HG03045 (cell line): ENCODE results near the gene TXNDC11.

ENCODE experiments used
- ATAC-seq: cut with Tn5 transposase; IDR thresholded peaks from one replicate; pipeline ENCODE4 v1.9.1; 2021; ENCODE audit warnings: mild to moderate bottlenecking, moderate library complexity; ENCODE audit not compliant: unreplicated experiment

Gene TXNDC11

DNA sequence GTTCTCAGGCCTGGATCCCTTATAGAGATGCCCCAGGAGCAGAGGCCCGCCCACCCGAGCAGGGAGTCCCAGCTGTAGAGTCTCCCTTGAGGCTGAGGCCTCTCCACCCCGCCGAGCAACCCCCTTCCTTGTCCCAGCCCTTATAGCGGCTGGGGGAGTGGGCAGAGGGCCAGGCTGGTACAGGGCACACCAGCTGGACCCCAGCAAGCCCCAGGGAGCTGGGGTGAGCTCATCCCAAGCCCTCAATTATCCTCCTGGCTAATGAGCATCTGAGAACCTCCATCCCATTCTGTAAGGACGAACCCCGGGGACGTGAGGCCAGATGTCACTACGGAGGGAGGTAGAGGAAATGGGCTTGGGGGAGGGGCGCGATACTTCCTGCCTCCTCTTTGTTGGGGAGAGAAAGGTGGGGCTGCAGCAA, 77.6 kb downstream of the TXNDC11 start:
- ATAC-seq, result no peak

DNA sequence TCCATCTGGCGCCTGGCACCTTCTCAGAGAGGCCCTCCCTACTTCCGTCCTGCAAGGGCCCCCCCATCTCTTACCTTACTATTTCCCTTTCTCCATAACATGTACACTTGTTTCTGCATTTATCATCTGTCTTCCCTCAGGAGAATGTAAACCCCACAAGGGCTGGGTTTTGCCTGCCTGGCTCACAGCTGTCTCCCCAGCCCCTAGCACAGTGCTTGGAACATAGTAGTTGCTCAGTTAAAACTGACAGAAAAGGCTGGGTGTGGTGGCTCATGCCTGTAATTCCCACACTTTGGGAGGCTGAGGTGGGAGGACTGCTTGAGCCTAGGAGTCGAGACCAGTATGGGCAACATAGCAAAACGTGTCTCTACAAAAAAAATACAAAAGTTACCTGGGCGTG, 80.1 kb downstream of the TXNDC11 start:
- no peak for ATAC-seq

DNA sequence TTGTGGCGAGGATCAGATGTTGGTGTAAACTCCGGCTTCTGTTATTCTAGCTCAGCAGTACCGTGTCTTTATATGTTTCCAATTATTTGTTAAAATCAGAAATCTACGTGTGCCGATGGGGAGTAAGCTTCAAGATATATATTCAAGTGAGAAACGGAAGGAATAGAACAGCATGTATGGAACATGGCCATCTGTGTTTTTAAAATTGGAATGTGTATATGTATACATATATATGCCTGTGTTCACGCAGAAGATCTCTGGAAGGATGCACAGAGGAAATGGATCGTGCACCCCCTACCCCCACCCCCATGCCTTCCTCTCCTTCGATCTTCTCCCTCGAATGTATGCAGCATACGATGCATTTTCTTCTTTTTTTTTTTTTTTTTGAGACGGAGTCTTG, 82.1 kb downstream of the TXNDC11 start:
- no peak for ATAC-seq

DNA sequence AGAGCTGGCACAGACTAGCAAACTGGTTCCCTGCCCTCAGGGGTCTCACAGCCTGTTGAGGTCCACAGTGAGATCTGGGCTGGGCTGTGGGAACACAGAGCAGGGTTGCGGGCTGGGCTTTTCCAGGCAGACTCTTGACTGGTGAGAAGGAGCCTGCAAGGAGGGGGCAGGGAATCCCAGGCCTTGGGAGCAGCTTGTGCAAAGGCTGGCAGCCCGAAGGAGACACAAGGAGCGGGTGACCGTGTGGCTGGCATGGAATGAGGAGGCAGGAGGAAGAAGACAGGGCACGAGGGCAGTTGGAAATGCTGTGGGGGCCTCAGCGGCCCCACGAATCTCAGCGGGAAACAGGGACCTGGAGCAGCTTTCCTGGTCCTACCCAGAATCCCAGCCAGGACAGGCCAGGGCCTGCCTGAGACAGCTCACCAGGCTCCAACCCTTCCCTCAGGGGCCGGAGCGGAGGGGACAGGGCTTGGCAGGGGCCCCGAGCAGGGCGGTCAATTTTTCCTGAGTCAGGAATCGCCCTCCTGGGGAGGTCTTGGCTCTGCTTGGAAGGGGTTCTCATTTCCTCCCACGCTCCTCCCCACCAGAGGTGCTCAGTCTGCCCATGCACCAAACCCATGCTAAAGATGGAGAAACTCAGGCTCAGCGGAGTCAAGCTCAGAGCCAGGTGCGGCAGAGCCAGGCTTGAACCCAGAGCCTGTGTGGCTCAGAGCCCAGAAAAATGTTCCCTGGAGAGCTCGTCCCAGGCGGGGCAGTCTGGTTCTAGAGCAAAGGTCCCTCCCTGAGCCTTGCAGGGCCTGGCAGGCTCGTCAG, 83.6 kb downstream of the TXNDC11 start:
- no peak for ATAC-seq

DNA sequence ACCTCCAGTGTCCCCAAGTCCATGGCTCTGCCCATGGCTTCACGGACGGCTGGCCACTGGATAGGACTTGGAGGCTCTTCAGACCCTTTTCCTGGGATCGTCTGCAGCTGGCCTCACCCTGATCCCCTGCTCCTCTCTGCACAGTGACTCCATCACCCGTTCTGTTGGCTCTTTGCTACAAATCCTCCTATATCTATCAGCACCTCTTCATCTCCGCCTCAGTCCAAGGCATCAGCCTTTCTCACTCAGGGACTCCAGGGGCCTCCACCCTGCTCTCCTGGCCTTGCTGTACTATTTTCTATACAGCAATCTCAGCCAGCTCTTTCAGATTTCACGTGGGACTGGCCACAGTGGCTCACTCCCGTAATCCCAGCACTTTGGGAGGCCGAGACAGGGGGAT, 85.1 kb downstream of the TXNDC11 start:
- ATAC-seq, result no peak

DNA sequence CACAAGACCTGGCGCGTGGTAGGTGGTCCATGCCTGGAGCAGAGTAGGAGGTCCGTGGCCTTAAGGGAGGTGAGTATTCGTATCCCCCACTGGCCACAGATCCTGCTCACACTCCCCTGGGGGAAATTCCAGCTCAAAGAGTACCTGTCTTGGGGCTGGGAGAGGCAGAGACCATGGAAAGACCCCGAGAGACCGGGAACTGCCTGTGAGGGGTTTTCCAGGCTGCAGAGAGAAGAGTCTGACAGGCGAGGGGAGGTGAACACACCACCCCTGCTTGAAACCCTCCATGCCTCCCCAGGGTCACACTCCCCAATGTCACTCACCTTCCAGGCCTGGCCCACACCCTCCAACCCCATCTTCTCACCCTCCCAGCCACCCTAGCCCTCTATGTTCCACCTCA, 87.0 kb downstream of the TXNDC11 start:
- ATAC-seq, result no peak

DNA sequence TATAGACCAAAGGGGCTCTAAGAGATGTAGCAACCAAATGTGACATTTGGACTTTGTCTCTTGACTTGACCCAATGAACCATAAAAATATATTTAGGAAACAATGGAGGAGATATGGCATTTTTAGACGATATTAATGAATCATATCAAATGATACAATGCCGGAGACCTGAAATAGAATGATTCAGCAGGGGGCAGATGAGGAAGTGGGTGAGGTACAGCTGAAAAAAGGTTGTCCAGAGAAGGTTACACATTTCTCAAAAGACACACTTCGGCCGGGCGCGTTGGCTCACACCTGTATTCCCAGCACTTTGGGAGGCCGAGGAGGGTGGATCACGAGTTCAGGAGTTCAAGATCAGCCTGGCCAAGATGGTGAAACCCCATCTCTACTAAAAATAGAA, 90.9 kb downstream of the TXNDC11 start:
- no peak for ATAC-seq

DNA sequence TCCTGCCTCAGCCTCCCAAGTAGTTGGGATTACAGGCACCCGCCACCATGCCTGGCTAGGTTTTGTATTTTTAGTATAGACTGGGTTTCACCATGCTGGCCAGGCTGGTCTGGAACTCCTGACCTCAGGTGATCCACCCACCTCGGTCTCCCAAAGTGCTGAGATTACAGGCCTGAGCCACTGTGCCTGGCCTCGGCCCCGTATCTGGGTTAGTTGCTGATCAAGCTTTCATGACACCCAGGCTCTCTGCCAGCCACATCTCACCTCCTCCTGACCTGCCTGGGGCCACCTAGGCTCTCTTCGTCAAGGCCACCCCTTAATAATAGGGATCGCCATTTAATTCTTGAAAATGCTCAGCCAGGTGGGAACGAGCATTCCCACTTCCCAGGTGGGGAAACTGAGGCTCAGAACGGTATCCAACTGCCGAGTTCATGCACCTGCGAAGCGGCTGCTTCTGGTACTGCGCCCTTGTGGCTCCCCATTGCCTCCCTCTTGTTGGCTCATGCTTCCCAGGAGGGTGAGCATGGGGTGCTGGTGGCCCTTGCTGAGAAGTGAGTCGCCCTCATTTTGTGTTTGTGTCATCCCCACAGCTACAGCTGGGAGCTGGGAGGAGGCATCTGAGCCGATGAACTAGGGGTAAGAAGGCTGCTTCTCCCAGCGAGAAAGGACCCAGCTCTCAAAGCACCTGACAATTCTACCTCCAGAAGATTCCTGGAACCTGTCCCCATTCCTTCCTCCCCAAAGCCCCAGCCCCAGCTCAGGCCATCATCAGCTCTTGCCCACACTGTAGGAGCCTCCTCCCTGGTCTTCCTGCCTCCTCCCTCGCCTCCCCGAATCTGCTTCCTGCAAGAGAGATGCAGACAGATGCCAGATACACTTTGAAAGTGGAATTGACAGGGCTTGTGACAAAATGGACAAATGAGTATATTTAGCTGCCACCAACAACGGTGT, 91.7 kb downstream of the TXNDC11 start:
- no peak for ATAC-seq

DNA sequence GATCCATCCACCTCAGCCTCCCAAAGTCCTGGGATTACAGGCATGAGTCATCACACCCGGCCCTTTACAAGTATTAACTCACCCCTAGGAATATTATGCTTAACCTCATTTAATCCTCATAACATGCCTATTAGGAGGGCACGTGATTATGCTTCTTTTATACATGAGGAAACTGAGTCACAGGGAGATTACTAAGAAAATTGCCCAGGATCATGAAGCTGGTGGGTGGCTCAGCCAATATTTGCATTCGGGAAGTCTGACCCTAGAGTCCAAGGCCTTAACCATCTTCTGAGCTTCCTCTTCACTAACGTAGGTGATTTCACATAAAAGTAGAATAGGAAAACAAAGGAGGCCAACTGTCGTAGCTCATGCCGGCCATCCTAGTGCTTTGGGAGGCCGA, 93.4 kb downstream of the TXNDC11 start:
- ATAC-seq, result no peak

DNA sequence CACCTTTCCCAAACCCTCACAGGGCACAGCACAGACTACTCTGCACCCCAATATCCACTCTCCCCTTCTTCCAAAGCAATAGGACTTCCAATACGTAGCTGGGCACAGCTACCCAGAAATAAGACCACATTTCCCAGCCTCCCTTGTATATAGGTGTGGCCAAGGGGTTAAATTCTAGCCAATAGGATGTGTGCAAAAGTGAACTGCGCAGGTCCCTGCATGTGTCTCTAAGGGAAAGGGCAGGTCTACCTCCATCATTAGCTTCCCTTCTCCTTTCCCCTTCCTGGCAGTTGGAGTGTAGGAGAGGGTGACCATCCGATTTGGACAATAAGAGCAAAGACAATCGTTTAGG, 99.9 kb downstream of the TXNDC11 start:
- ATAC-seq, result no peak

DNA sequence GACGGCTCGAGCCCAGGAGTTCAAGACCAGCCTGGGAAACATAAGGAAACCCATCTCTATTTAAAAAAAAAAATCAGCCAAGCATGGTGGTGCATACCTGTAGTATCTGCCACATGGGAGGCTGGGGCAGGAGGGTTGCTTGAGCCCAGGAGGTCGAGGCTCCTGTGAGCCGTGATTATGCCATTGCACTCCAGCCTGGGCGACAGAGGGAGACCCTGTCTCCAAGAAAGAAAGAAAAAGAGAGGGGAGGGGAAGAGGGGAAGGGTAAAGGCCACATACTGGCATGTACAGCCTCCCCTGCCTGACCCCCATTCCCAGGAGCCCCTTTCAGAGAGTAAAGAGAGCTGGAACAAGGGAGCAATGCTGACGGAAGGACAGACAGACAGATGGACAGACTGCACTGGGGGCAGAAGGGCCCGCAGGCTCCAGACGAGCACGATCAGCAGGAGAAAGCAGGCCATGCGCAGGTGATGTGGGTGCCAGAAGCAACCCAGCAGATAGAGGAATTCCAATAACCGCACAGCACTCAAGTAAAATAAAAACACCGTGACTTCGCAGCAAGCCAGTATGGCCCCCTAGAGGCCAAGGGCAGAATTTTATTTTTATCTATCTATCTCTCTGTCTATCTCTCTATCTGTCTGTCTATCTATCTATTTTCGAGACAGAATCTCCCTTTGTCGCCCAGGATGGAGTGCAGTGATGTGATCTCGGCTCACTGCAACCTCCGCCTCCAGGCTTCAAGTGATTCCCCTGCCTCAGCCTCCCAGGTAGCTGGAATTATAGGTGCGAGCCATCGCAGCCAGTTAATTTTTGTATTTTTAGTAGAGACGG, 101.5 kb downstream of the TXNDC11 start:
- no peak for ATAC-seq

DNA sequence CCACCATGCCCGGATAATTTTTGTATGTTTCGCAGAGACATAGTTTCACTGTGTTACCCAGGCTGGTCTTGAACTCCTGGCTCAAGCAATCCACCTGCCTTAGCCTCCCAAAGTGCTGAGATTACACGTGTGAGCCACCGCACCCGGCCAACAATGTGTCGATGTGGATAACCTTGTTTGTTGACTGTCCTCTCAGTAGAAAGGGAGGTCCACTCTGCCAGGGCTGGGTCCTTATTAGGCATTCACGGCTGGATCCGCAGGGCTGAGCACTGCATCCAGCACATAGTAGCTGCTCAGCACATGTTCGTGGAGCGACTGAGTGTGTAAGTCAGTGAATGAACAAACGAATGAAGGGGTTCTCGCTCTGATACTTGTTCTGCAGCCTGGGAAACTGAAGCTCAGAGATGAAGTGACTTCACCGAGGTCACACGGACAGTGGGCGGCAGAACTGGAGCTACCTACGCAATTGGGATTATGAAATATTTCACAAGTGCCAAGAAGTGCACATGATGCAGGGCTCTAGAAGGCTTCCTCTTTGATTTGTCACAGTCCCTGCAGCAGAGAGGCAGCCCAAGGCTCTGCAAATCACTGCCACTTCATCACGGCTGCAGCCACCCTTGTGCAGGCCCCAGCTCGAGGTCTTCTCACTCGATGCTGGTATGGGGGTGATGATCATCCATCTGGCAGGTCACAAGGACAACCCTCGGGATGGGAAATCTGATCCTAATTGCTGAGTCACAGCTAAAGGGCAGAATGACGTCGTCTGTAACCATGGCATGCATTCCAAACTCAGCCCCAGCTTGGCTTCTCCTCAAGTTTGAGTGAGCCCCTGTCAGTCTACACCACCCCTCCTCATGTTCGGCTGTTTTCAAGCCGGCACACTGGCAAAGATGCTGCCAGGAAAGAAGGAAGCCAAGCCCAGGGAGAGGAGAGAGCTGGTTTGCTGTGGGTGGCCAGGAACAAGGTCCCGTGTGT, 102.4 kb downstream of the TXNDC11 start:
- ATAC-seq, result no peak

DNA sequence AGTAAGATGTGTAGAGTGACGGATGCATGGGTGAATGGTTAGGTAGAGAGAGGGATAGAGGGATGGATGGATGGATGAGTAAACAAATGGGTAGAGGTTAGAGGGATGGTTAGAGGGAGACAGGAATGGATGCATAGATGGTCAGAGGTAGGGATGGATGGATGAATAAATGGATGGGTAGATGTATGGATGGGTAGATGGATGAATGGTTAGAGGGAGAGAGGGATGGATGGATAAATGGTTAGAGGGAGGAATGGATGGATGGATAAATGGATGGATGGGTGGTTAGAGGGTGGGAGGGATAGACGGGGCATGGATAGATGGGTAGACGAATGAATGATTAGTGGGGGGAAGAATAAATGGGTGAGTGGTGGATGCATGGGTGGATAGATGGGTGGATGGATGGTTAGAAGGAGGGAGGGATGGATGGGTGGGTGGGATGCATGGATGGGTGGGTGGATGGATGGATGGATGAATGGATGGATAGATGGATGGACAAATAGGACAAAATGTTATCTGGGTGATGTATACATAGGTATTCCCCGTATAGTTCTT, 103.6 kb downstream of the TXNDC11 start:
- no peak for ATAC-seq

DNA sequence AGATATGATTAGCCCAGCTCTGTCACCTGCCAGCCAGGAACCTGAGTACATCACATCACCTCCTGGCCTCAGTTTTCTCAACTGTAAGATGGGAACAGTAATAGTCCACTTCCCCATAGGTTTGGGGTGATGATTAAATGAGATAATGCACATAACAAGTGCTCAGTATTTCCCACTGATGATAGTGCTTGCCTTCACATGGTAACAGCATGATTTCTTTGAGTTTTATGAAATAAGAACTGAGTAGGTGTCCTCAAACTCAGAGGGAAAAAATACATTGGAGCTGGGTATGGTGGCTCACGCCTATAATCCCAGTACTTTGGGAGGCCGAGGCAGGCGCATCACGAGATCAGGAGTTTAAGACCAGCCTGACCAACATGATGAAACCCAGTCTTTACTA, 104.5 kb downstream of the TXNDC11 start:
- ATAC-seq, result no peak

DNA sequence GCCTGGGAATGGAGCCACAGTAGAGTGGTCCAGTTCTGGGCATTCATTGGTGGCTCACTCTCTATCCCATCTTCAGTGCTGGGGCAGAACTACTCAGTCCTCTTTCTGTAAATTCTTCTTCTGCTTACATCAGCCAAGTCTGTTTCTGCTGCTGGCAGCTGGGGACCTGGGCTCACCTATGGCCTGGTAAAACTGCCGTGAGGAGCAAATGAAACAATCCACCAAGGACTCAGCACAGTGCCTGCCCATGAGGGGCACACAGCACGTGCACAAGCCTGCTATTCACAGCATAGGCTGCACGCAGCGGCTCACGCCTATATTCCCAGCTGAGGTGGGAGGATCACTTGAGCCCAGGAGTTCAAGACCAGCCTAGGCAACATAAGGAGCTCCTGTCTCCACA, 105.3 kb downstream of the TXNDC11 start:
- no peak for ATAC-seq

DNA sequence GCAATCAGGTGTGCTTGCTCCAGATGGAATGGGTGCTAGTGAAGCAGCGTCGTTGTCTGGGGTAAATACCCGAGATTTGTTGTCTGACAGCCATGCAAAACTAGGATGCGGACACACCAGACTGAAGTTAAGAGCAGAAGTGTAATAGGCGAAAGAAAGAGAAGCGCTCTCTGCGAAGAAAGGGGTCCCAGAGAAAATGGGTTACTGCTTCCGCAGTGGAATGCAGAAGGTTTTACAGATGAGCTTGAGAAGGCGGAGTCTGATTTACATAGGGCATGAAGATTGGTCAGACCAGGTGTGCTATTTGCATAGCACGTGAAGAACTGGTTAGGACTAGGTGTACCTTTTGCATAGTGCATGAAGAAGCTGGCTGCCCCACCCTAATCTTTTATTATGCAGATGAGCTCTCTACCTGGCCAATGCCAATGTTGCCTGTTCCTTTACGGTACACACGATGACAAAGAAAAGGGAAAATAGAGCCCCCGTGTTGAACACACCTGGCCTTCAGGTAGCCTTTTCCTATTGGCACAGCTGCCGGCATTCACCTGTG, 106.4 kb downstream of the TXNDC11 start:
- ATAC-seq, result no peak

DNA sequence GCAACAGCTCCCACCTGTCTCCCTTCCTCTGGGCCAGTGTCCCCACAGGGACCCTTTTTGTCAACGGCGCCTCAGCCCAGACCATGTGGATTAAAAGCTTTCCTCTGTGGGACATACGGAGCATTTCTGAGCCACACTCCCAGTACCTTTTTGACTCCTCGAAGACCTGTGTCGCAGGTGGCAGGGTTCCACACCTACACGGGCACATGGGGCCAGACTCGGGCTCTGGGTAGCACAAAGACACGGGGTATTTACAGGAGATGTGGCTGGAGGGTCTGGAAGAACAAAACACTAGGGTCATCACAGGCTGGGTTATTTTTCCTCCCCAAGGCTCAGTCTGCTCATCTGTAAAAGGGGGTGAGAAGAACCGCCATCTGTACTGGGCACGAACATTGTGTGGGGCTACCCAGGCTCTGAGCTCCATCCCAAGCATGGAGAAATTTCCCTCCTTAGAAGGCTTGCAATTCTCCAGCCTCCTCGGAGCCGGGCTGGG, 106.9 kb downstream of the TXNDC11 start:
- no peak for ATAC-seq

DNA sequence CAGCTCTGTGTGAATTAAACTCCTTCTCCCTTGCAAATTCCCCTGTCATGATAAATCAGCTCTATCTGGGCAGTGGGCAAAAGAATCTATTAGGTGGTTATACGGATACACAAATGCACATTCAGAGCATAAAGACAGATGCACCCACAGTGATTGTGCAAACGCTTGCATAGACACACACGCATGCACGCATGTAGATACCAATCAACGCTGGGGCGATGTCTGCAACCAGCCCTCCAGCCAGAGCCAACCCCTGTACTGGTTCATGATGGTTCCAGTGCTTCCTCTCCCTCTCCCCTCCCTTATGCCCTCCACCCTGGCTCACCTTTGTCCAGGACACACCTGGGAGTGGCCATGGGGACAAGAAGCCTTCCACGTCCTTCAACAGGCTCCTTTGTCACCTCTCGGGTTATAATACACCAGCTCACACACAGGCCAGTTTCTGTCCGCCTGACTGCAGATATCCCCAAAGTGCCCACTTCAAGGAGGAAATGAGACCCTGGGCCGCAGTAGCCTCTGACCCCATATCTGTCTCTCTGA, 107.5 kb downstream of the TXNDC11 start:
- no peak for ATAC-seq

DNA sequence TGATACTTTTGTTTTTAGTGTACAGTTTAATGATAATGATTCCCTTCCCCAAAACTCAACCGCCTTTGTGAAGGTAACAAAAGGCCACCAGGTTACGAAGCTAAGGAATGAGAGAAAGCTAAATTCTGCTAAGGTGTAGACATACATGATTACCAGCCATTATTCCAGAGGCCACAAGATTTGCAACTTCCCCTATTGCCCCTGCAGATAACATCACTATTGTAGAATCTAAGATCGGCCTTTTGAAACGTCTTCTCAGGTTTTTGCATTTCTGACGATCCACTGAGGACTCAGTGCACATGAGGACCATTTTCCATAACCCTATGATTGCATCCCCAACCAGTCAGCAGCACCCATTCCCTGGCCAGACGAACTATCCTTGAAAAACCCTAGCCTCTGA, 108.3 kb downstream of the TXNDC11 start:
- ATAC-seq, result no peak
